Epidermal melanocyte (primary cell): ENCODE measurements around the gene HRH4.

ENCODE experiments used
- DNase-seq: peaks from one replicate; pipeline ENCODE4 v3.0.0; 2011; ENCODE audit warnings: low spot score; ENCODE audit not compliant: insufficient read length

HRH4 gene

DNA sequence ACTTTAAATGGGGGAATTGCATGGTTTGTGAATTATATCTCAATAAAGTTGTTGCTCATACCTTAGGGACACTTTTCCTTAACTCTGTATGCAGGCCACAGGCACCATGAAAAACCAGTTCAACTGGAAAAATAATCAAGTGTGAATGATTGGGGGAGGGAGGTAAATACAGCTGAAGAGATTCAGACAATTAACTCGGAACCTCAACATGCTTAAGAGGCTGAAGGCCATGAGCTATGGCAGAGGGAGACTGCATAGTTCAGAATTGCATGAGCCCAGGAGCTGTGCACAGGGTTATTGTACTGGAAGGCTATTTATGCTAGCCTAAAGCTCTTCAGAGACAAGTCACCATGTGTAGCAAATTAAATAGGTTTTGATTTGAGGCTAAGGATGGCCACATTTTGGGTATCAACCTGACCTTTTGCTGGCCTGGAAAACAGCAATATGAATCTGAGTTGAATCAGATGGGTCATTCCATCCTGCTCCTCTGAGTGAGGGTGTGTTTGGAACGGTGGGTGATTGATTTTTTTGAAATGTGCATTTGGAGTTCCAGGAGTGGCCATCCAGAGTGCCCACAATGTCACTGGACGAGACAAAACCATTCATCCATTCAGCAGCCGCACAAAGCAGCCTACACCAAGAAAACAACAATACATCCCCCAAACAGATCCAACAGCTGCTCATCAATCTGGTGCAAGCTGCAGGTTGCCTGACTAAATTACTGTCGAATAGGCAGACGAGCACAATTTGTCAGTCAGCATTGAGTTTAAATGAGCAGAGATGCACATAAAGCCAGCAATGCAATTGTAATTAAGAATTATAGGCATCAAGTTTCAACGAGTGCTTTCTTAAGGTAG lies 42.5 kb downstream of the HRH4 start:
- no peak for DNase-seq

DNA sequence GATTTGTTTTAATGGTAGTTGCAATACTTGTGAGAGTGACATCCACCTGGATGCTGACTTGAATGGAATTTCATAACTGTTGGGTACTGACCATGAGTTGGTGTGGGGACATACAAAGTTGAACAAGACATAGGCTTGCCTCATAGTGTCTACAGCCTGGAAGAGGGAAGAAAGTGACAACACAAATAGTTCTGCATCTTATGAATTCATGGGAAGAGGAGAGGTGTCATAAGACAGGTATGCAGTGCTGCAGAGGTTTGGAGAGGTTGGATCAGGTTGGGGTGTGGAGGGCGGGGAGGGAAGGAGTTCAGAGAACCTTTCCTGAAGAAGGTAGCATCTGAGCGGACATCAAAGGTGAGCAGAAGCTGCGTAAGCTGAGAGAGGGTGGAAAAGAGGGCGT lies 44.0 kb downstream of the HRH4 start:
- no peak for DNase-seq

DNA sequence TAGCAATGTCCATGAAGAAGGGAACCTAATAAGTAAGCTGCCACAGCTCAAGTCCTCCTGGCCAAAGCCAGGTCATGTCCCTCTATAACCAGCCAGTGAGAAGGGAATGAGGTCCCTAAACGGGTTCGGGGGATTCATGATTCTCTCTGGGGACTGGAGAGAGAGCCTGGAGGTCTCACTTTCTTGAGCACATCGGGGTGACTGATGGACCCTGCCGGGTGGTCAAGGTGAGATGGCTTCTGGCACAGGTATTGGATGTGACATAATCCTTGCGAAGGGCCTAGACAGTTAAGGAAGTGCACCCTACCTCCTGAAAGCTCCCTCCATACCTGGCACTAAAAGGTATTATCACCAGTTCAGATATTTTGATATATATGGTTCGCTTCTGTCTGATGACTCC lies 45.7 kb downstream of the HRH4 start:
- no peak for DNase-seq

- DNase-seq = no peak
Measured at GRCh38 chr18:24509435-24509834, 49.0 kb downstream of the HRH4 start.

GRCh38 chr18:24514439-24514838 lies 54.0 kb downstream of the HRH4 start:
- no peak for DNase-seq

DNA sequence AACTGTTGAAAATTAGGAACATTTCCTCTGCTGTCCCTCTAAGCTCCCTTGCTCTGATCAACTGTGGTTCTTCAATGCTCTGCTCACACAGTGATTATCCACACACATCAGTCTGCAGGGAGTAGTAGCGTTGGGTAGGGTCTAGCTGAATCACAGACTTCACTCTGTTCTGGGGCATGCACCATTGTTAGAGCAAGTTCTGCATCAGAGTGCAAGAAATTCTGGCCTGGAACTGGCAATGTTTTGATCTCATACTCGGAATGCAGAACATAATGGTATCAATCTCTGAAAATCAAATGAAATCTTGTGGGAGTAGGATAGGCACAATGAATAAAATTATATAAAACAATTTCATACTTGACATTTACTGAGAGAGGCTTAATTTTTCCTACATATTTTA lies 55.3 kb downstream of the HRH4 start:
- no peak for DNase-seq

GRCh38 chr18:24516261-24516660 lies 55.8 kb downstream of the HRH4 start:
- DNase-seq = no peak

DNA sequence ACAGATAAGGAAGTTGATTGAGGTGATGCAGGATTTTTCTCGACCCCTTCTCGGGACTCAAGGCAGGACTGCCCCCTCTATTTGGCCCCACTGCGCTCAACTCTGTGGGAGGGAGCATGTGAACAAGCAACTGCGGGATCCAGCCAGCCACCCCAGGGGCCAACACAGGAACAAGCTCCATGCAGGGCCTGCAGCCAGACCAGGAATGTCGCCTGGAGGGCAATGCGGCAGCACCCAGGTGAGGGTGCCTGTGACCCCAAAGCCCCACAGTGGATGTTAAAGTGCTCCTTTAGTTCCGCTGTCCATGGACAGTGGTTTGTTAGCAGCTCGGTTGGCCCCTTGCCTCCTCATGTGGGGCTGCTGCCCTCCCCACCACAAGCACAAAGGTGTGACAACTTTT lies 57.1 kb downstream of the HRH4 start:
- DNase-seq = no peak

DNA sequence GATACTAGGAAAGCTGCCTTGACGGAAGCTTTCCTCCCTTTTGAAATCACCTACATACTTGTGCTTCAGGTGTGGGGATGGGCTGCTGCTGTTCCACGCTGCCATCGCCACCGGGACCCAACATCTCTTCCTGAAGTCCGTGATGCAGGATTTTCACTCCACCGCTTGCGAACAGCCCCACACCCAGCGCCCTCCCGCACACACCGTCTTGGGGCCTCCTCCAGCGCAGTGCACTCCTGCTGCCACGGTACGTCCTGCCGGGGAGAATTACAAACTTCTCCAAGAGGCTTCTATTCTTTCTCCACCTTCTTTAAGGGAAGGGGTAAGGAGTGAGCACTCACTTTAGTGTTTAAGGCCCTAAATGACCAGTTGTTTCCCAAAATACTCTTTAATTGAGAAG lies 58.2 kb downstream of the HRH4 start:
- DNase-seq = no peak
